Stomach (tissue), 4 donors: Measurements from ENCODE around the gene SAGE1.
A peak's percentile ranks its signal among the peaks of the same experiment; 100 is the strongest.

Experiments
- EP300 ChIP-seq: sonication (generic); formaldehyde crosslinking; IDR thresholded peaks from one replicate; pipeline ENCODE4 v1.6.1; 2017; ENCODE audit warnings: antibody characterized with exemption
- POLR2A ChIP-seq, 4 donors: fragments of 450-650 bp; IDR thresholded peaks; one replicate each; pipeline ENCODE4 v1.6.1; 2016; ENCODE audit warnings: antibody characterized with exemption in 4 of 4, control low read depth in 2 of 4, mild to moderate bottlenecking in 1 of 4, moderate library complexity in 1 of 4
- POLR2AphosphoS5 ChIP-seq, 3 donors: sonication (generic); formaldehyde crosslinking; IDR thresholded peaks; one replicate each; pipeline ENCODE4 v1.6.1; 2016; ENCODE audit warnings: antibody characterized with exemption in 3 of 3
- TF ChIP-seq, protein P1 (sequence below), 7 experiments: fragments of 450-650 bp in 4 of 7; fragments of 200-600 bp in 3 of 7; sonication (generic) in 3 of 7; IDR thresholded peaks; one replicate each; pipeline ENCODE4 v1.5.1; 2016 to 2019; ENCODE audit warnings: antibody characterized with exemption in 7 of 7, control low read depth in 2 of 7, mild to moderate bottlenecking in 1 of 7

DNA sequence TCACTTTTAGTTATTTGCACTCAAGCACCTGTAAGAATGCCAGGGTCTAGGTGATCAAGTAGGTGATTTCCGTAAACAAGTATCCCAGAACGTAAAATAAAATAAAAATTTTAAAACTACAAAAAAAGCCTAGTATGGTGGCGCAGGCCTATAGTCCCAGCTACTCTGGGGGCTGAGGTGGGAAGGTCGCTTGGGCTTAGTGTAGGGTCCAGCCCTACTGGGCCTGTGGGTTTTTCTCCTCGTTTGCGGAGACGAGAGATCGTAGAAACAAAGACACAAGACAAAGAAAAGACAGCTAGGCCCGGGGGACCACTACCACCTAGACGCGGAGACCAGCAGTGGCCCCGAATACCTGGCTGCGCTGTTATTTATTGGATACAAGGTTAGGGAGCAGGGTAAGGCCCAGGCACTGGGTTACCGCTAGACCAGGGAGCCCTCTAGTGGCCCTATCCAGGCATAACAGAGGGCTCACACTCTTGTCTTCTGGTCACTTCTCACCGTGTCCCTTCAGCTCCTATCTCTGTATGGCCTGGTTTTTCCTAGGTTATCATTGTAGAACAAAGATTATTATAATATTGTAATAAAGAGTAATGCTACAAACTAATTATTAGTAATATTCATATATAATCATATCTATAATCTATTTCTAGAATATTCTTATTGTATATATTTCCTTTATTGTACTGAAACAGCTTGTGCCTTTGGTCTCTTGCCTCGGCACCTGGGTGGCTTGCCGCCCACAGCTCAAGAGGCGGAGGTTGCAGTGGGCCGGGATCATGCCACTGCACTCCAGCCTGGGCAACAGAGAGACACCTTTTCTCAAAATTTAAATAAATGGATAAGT is 38.4 kb downstream of the SAGE1 start:
- TF ChIP-seq, protein P1, sequence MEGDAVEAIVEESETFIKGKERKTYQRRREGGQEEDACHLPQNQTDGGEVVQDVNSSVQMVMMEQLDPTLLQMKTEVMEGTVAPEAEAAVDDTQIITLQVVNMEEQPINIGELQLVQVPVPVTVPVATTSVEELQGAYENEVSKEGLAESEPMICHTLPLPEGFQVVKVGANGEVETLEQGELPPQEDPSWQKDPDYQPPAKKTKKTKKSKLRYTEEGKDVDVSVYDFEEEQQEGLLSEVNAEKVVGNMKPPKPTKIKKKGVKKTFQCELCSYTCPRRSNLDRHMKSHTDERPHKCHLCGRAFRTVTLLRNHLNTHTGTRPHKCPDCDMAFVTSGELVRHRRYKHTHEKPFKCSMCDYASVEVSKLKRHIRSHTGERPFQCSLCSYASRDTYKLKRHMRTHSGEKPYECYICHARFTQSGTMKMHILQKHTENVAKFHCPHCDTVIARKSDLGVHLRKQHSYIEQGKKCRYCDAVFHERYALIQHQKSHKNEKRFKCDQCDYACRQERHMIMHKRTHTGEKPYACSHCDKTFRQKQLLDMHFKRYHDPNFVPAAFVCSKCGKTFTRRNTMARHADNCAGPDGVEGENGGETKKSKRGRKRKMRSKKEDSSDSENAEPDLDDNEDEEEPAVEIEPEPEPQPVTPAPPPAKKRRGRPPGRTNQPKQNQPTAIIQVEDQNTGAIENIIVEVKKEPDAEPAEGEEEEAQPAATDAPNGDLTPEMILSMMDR (IDR thresholded peaks at IDR 0.05): peak in 4 of 7 experiments; percentile 33 to 65 (median 42)
- no peak for TF ChIP-seq EP300
- TF ChIP-seq POLR2A (IDR thresholded peaks at IDR 0.05): no peak
- no peak for TF ChIP-seq POLR2AphosphoS5 (IDR thresholded peaks at IDR 0.05)
